GM21528 (cell line): ENCODE results near the gene WNT8B.

ENCODE experiments used
- ATAC-seq: cut with Tn5 transposase; IDR thresholded peaks from one replicate; pipeline ENCODE4 v1.9.1; 2021; ENCODE audit warnings: mild to moderate bottlenecking, moderate library complexity; ENCODE audit not compliant: unreplicated experiment, low FRiP score

Gene WNT8B

DNA sequence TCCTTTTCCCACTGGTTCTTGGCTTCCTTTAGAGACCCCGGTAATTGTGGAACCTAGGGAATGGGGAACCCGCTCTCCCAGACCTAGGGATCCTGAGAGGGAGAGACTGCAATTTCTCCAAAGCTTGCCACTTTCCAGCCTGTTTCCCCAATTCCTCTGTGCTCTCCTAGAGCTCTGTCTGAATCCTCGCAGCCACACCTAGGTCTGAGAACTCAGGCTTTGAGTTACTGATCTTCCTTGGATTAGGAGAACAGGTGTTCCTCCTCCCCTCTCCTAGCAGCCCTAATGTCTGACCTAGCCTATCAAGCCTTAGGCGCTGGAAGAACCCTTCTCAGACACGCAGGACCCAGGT lies 20.0 kb downstream of the WNT8B start:
- ATAC-seq, result no peak

GRCh38 chr10:100483876-100484666 lies 21.3 kb downstream of the WNT8B start:
- no peak for ATAC-seq

- ATAC-seq, result no peak
Observed at GRCh38 chr10:100485366-100485765, 22.6 kb downstream of the WNT8B start.

DNA sequence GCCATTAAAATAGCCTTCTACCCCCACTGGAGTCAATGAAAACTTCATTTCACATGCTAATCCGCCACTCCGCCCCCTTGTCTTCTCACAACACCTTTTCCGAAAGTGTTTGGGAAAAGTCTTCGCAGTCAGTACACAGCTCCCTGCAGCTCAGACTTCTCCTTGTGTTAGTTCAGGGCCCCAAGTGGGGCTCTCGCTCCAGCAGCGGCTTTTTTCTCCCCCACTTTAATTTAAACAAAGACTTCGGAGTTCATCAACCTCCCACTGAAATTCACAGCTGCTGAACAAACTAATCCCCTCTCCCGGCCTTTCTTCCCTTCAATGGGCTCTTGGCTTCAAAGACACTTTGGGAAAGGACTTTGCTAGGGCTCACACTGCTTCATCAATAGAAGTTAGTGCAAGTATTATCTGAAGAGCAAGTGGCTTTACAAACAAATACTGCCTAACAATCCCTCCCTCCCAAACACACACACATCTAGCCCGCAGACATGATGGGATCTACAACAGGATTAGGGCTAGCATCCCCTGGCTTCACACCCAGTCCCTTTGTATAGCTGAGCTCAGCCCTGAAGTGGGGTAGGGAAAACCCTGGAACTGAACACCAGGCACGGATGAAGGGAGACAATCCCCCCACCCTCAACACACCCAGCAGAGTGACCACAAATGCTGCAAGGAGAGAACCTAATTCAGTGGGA lies 23.1 kb downstream of the WNT8B start:
- no peak for ATAC-seq

- no peak for ATAC-seq
Observed at GRCh38 chr10:100487529-100487928, 24.7 kb downstream of the WNT8B start.

- ATAC-seq, result no peak
Observed at GRCh38 chr10:100489396-100489795, 26.6 kb downstream of the WNT8B start.

DNA sequence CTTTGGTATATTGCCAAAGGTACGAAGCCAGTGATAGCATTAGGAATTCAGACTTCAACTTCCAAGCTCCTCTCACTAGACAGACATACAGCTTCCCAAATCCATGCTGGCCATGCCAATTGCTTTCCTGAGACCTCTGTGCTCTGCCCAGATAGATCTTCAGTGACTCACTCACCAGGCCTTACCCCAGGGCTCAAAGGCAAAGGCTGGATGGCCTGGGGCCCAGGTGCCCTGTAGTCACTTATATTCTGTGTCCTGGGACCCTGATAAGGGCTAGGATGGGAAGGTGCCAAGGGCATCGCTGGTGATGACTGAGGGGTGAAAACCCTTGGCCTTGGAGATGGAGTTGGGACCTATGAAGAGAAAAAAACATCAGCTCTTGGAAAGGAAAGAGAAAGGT lies 27.7 kb downstream of the WNT8B start:
- no peak for ATAC-seq

- ATAC-seq, result no peak
Observed at GRCh38 chr10:100496567-100496966, 33.8 kb downstream of the WNT8B start.

- no peak for ATAC-seq
Observed at GRCh38 chr10:100498059-100498458, 35.2 kb downstream of the WNT8B start.

GRCh38 chr10:100501423-100501822 lies 38.6 kb downstream of the WNT8B start:
- no peak for ATAC-seq

DNA sequence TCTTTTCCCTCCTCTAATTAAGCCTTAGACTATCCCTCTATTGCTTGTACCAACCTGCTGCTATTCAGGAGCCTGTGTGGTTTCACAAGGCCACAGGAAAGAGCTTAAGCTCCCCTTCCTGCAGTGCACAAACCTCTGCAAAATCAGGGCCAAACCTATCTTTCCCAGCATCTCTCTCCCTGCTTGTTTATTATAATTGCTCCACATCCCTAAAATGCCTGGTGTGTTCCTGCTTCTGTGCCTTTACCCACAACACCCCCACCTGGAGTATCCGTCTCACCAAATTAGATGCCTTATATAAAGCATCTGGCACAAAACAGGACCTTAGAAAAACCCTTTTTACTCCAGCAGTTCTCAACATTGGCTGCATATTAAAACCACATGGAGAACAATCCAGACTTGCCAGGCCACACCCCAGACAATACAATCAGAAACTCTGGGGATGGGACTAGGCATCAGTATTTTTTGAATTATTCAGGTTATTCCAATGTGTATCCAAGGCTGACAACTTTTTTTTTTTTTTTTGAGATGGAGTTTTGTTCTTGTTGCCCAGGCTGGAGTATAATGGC lies 40.2 kb downstream of the WNT8B start:
- ATAC-seq, result no peak

DNA sequence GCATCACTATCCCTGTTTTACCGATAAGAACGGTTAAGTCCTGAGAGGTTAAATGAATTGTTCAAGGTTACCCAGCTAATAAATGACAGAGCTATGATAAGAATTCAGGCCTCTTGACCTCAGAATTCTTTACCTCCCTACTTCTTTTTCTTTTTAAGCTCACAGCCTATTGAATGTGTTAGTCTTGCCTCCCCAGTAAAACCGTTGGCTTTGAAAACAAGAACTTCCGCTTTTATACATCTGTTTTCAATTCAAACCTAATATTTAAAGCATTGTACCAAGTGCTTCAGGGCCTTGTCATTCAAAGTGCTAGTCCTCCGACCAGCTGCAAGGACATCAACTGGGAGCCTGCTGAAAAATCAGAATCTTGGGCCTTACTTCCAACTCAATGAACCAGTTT lies 41.3 kb downstream of the WNT8B start:
- no peak for ATAC-seq

- no peak for ATAC-seq
Observed at GRCh38 chr10:100505164-100505563, 42.4 kb downstream of the WNT8B start.

- ATAC-seq, result no peak
Observed at GRCh38 chr10:100506596-100507356, 44.0 kb downstream of the WNT8B start.

DNA sequence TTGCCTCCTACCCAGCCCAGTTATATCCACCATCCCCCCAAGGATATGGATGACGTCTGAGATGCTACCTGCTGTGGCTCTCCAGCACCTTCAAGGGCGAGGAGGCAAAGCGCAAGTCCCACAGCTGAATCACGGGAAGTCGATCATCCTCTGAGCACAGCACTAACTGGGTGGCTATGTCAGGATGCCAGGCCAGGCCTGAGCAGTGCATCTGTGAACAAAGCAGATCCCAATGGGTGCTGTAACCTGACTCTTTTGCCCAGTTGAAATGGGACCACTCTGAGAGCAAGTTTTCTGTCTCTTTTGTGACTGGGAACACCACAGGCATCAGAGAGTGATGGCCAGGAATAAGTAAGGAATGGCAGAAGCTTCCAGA lies 44.5 kb downstream of the WNT8B start:
- no peak for ATAC-seq

- ATAC-seq, result no peak
Observed at GRCh38 chr10:100508266-100508665, 45.5 kb downstream of the WNT8B start.

DNA sequence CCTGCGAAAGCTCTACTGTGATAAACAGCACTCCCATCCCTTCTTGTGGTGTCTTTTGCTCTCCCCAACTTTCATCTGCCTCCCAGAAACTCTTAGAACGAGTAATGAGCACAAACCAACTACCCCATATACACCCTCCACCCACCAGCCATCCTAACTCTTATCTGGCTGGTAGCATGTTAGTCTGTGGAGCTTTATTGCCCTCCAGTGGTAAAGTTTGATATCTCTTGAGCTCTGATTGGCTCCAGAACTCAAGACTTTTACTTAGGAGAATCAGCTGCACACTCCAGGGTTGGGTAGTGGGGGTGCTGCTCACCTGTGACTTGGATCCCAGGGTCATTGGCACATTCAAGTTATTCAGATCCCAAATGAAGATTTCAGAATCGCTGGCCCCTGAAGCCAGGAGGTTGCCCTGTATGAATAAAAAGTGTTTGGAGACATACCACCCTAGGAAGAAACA lies 45.9 kb downstream of the WNT8B start:
- no peak for ATAC-seq

DNA sequence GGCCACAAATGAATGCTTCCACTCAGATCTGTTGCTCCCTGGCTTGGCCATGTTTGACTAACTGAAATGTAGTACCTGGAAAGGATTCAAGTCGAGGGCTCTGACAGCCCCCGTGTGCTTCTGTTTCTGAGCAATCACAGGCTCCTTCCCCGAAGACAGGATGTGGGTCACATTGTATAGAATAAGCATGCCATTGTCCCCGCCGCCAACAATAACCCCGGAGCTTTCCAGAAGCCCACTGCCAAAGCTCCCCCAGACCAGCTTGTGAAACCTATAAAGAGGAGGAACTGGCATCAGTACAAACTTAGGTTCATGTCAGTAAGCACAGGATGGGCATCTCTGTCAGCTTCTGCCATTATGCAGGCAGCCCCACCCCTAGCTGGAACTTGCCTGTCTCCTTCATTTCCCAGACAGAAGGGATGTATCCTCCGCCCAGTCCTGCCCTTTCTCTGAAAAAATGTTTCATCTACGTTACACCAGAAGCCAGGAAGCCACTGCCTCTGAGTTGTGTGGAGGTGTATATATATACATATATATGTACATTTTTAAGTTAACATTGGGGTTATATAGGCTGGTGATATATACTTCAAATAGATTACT lies 46.5 kb downstream of the WNT8B start:
- ATAC-seq, result no peak

- ATAC-seq, result no peak
Observed at GRCh38 chr10:100510533-100511308, 47.9 kb downstream of the WNT8B start.

DNA sequence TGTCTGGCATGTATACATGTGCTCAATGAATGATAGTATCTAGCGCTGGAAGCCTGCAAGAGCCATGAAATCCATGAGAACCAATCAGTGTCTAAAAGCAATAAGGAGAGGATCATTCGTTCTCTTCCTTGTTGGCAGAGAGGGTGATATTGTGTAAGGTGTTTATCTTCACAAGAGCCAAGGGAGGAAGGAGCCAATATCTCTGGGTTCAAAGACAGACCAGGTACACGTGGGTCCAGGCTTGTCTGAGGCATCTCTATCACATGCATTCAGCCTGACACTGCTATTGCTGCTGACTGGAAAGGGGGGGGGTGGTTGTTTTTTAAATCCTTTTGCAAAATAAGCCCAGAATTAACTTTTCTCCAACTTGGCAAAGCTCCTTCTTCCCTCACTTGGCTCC lies 52.8 kb downstream of the WNT8B start:
- no peak for ATAC-seq
